HG03060 (cell line): ENCODE results near the gene TOM1.

Experiments used
- ATAC-seq: cut with Tn5 transposase; IDR thresholded peaks from one replicate; pipeline ENCODE4 v1.9.1; 2021; ENCODE audit warnings: low read depth, moderate number of reproducible peaks; ENCODE audit not compliant: unreplicated experiment

The TOM1 gene

GRCh38 chr22:35343664-35344550 lies 44.2 kb downstream of the TOM1 start:
- ATAC-seq = no peak

- no peak for ATAC-seq
These were observed 45.4 kb downstream of the TOM1 start for GRCh38 chr22:35344956-35345690.

GRCh38 chr22:35345808-35346505 lies 46.3 kb downstream of the TOM1 start:
- no peak for ATAC-seq

GRCh38 chr22:35346596-35347220 lies 47.0 kb downstream of the TOM1 start:
- no peak for ATAC-seq

- ATAC-seq = no peak
These were observed 47.8 kb downstream of the TOM1 start for GRCh38 chr22:35347462-35347861.

GRCh38 chr22:35348026-35348590 lies 48.4 kb downstream of the TOM1 start:
- no peak for ATAC-seq

GRCh38 chr22:35348703-35349102 lies 49.0 kb downstream of the TOM1 start:
- ATAC-seq = no peak

- no peak for ATAC-seq
These were observed 49.6 kb downstream of the TOM1 start for GRCh38 chr22:35349368-35349703.

GRCh38 chr22:35349704-35350538 lies 50.2 kb downstream of the TOM1 start:
- no peak for ATAC-seq

- peak; percentile 53 for ATAC-seq
These were observed 51.1 kb downstream of the TOM1 start for GRCh38 chr22:35350539-35351503.

- ATAC-seq = no peak
These were observed 52.8 kb downstream of the TOM1 start for GRCh38 chr22:35352214-35353111.

- no peak for ATAC-seq
These were observed 53.6 kb downstream of the TOM1 start for GRCh38 chr22:35353318-35353717.

GRCh38 chr22:35354068-35354467 lies 54.4 kb downstream of the TOM1 start:
- no peak for ATAC-seq

- no peak for ATAC-seq
These were observed 58.4 kb downstream of the TOM1 start for GRCh38 chr22:35357883-35358621.

- ATAC-seq = no peak
These were observed 59.8 kb downstream of the TOM1 start for GRCh38 chr22:35359380-35360065.

GRCh38 chr22:35361001-35361558 lies 61.4 kb downstream of the TOM1 start:
- no peak for ATAC-seq
